Tibial nerve (tissue), 4 donors: ENCODE data around the gene TFAM. TPM values are rescaled to one million over a fixed set of nuclear protein-coding genes. Genes with fewer than 3 reads are reported as not detected.

Source experiments
- DNase-seq, 2 donors: peaks; one replicate each; pipeline ENCODE4 v3.0.0-alpha.2; 2019; ENCODE audit warnings: low spot score in 2 of 2
- H3K27ac ChIP-seq, 4 donors: fragments of 200-600 bp; sonication (generic) in 3 of 4; one replicate each; pipeline ENCODE4 v1.5.1; 2017 to 2019; ENCODE audit warnings: mild to moderate bottlenecking in 1 of 4
- H3K27me3 ChIP-seq, 2 donors: fragments of 200-600 bp; sonication (generic) in 1 of 2; one replicate each; pipeline versions ENCODE4 v1.5.1 to v1.6.0; 2017 to 2019
- H3K36me3 ChIP-seq, 3 donors: fragments of 200-600 bp; sonication (generic); one replicate each; pipeline ENCODE4 v1.5.1; 2018 to 2019
- H3K4me1 ChIP-seq, 4 donors: fragments of 200-600 bp; sonication (generic) in 3 of 4; one replicate each; pipeline ENCODE4 v1.5.1; 2017 to 2019
- H3K4me3 ChIP-seq, 4 donors: fragments of 200-600 bp; sonication (generic) in 3 of 4; one replicate each; pipeline ENCODE4 v1.5.1; 2017 to 2019; ENCODE audit warnings: mild to moderate bottlenecking in 1 of 4, moderate library complexity in 1 of 4
- H3K9me3 ChIP-seq, 4 donors: fragments of 200-600 bp; sonication (generic) in 3 of 4; one replicate each; pipeline ENCODE4 v1.5.1; 2017 to 2019
- EP300 ChIP-seq, 2 donors: sonication (generic); formaldehyde crosslinking; IDR thresholded peaks; one replicate each; pipeline ENCODE4 v1.6.1; 2017; ENCODE audit warnings: antibody characterized with exemption in 2 of 2, mild to moderate bottlenecking in 1 of 2
- POLR2A ChIP-seq, 2 donors: fragments of 450-650 bp; IDR thresholded peaks; one replicate each; pipeline ENCODE4 v1.6.1; 2017; ENCODE audit warnings: antibody characterized with exemption in 2 of 2, mild to moderate bottlenecking in 2 of 2, moderate library complexity in 2 of 2
- WGBS, 2 donors: methylation state at CpG; one replicate each; pipeline ENCODE4 v1.1.5; 2018; 5-methylcytosine and 5-hydroxymethylcytosine counted together
- total RNA-seq, 4 donors: library from RNA; depleted of rRNA; stranded (reverse); fragments of >200 nt; gene quantifications; one replicate each; pipeline ENCODE4 v1.1.0, GENCODE V29; 2016
- TF ChIP-seq, protein P1 (sequence below), 5 experiments: fragments of 200-600 bp in 3 of 5; fragments of 450-650 bp in 2 of 5; sonication (generic) in 3 of 5; IDR thresholded peaks; one replicate each; pipeline ENCODE4 v1.5.1; 2016 to 2019; ENCODE audit warnings: antibody characterized with exemption in 5 of 5, mild to moderate bottlenecking in 3 of 5, moderate library complexity in 2 of 5

TFAM gene
- total RNA-seq, 4 donors from 2014 or later: 9.6 to 35.6 (median 13.8) TPM

- Histone ChIP-seq H3K36me3 (no peaks in the 10 kb centered on the region), H3K4me1 (peaks cover 0 to 31% (median 0%) of the 10 kb centered on the region in 4 donors), H3K27me3 (no peaks in the 10 kb centered on the region), H3K27ac (no peak overlapping the region), H3K4me3 (no peak overlapping the region), H3K9me3 (no peaks in the 10 kb centered on the region)
- TF ChIP-seq, protein P1, sequence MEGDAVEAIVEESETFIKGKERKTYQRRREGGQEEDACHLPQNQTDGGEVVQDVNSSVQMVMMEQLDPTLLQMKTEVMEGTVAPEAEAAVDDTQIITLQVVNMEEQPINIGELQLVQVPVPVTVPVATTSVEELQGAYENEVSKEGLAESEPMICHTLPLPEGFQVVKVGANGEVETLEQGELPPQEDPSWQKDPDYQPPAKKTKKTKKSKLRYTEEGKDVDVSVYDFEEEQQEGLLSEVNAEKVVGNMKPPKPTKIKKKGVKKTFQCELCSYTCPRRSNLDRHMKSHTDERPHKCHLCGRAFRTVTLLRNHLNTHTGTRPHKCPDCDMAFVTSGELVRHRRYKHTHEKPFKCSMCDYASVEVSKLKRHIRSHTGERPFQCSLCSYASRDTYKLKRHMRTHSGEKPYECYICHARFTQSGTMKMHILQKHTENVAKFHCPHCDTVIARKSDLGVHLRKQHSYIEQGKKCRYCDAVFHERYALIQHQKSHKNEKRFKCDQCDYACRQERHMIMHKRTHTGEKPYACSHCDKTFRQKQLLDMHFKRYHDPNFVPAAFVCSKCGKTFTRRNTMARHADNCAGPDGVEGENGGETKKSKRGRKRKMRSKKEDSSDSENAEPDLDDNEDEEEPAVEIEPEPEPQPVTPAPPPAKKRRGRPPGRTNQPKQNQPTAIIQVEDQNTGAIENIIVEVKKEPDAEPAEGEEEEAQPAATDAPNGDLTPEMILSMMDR (IDR thresholded peaks at IDR 0.05): no peak
- no peak for TF ChIP-seq EP300 (IDR thresholded peaks at IDR 0.05)
- no peak for TF ChIP-seq POLR2A (IDR thresholded peaks at IDR 0.05)
- no peak for DNase-seq
- WGBS, 2 donors: 49 to 50% methylated on average over 2 of the region's 2 CpGs
Measured at GRCh38 chr10:58352956-58353610, 32.1 kb upstream of the TFAM start.

GRCh38 chr10:58356756-58357155 is 28.5 kb upstream of the TFAM start:
- no peaks in the 10 kb centered on the region for H3K36me3 ChIP-seq
- H3K4me3 ChIP-seq: no peak overlapping the region
- H3K27me3 ChIP-seq: no peaks in the 10 kb centered on the region
- H3K27ac ChIP-seq: no peak overlapping the region
- H3K4me1 ChIP-seq: peaks cover 0 to 15% (median 0%) of the 10 kb centered on the region in 4 donors
- TF ChIP-seq POLR2A (IDR thresholded peaks at IDR 0.05) (no peak), EP300 (IDR thresholded peaks at IDR 0.05) (no peak)
- TF ChIP-seq, protein P1 (IDR thresholded peaks at IDR 0.05): no peak
- DNase-seq: no peak
- no peaks in the 10 kb centered on the region for H3K9me3 ChIP-seq
- WGBS, 2 donors: 50 to 52% methylated on average over 2 of the region's 2 CpGs

- no peak for DNase-seq
- Histone ChIP-seq H3K4me3 (no peak overlapping the region), H3K9me3 (no peaks in the 10 kb centered on the region), H3K36me3 (no peaks in the 10 kb centered on the region), H3K27me3 (no peaks in the 10 kb centered on the region), H3K27ac (no peak overlapping the region), H3K4me1 (peaks cover 0 to 5% (median 0%) of the 10 kb centered on the region in 4 donors)
- TF ChIP-seq, protein P1 (IDR thresholded peaks at IDR 0.05): no peak
- TF ChIP-seq POLR2A (IDR thresholded peaks at IDR 0.05) (no peak), EP300 (IDR thresholded peaks at IDR 0.05) (no peak)
- WGBS, 2 donors: 93 to 94% methylated on average over 4 of the region's 4 CpGs
Measured at GRCh38 chr10:58358314-58358933, 26.8 kb upstream of the TFAM start.

GRCh38 chr10:58358947-58359346 is 26.3 kb upstream of the TFAM start:
- no peak for DNase-seq
- 92 to 100% methylated on average over 1 of the region's 1 CpG for WGBS, 2 donors
- Histone ChIP-seq H3K4me1 (peaks cover 0 to 5% (median 0%) of the 10 kb centered on the region in 4 donors), H3K27ac (no peak overlapping the region), H3K4me3 (no peak overlapping the region), H3K27me3 (no peaks in the 10 kb centered on the region), H3K36me3 (peaks cover 0 to under 1% (median 0%) of the 10 kb centered on the region in 3 donors), H3K9me3 (no peaks in the 10 kb centered on the region)
- no peak for TF ChIP-seq EP300 (IDR thresholded peaks at IDR 0.05)
- TF ChIP-seq, protein P1 (IDR thresholded peaks at IDR 0.05): no peak
- no peak for TF ChIP-seq POLR2A (IDR thresholded peaks at IDR 0.05)

GRCh38 chr10:58359541-58359940 is 25.7 kb upstream of the TFAM start:
- no peaks in the 10 kb centered on the region for H3K27me3 ChIP-seq
- H3K4me1 ChIP-seq: peaks cover 0 to 5% (median 0%) of the 10 kb centered on the region in 4 donors
- no peak overlapping the region for H3K27ac ChIP-seq
- no peaks in the 10 kb centered on the region for H3K9me3 ChIP-seq
- WGBS, 2 donors: 91 to 93% methylated on average over 3 of the region's 3 CpGs
- no peak for TF ChIP-seq POLR2A (IDR thresholded peaks at IDR 0.05)
- TF ChIP-seq, protein P1 (IDR thresholded peaks at IDR 0.05): no peak
- TF ChIP-seq EP300 (IDR thresholded peaks at IDR 0.05): no peak
- H3K36me3 ChIP-seq: peaks cover 0 to 6% (median 0%) of the 10 kb centered on the region in 3 donors
- no peak overlapping the region for H3K4me3 ChIP-seq
- DNase-seq: no peak
